Neural progenitor cell (in vitro differentiated cells): ENCODE results near the gene HOATZ.

Experiments
- CTCF ChIP-seq: fragments of 200-600 bp; sonication (generic); IDR thresholded peaks from 2 replicates; pipeline ENCODE4 v1.5.1; 2017; ENCODE audit warnings: antibody characterized with exemption, mild to moderate bottlenecking
- EZH2 ChIP-seq: fragments of 200-600 bp; sonication (generic); IDR thresholded peaks from 2 replicates; pipeline ENCODE4 v1.6.1; 2017; ENCODE audit warnings: antibody characterized with exemption, mild to moderate bottlenecking, moderate library complexity
- EZH2phosphoT487 ChIP-seq: fragments of 200-600 bp; sonication (generic); IDR thresholded peaks from 2 replicates; pipeline ENCODE4 v1.6.1; 2017; ENCODE audit warnings: antibody characterized with exemption

GRCh38 chr11:111565114-111565720 is 50.6 kb downstream of the HOATZ start:
- TF ChIP-seq CTCF = peak; percentile 88
- TF ChIP-seq EZH2phosphoT487 = no peak
- TF ChIP-seq EZH2 = no peak
